Ureter (tissue), 1 donor: ENCODE data around the gene TPRKB. TPM values are rescaled to one million over a fixed set of nuclear protein-coding genes. Genes with fewer than 3 reads are reported as not detected.
A peak's percentile ranks its signal among the peaks of the same experiment; 100 is the strongest.
"Not testable (repeated sequence)": the region's sequence is repeated elsewhere in the genome, so short reads cannot be mapped to it uniquely, and the experiment has no call there.

Experiments used
- DNase-seq: peaks from one replicate; pipeline ENCODE4 v3.0.0-alpha.2; 2020; ENCODE audit warnings: low spot score
- total RNA-seq: library from RNA; stranded (reverse); gene quantifications from one replicate; pipeline ENCODE4 v1.2.4, GENCODE V29; 2023
- donor health status: DM: yes; HTN: yes; CAD: no.

The TPRKB gene
- 28.1 TPM for total RNA-seq

DNA sequence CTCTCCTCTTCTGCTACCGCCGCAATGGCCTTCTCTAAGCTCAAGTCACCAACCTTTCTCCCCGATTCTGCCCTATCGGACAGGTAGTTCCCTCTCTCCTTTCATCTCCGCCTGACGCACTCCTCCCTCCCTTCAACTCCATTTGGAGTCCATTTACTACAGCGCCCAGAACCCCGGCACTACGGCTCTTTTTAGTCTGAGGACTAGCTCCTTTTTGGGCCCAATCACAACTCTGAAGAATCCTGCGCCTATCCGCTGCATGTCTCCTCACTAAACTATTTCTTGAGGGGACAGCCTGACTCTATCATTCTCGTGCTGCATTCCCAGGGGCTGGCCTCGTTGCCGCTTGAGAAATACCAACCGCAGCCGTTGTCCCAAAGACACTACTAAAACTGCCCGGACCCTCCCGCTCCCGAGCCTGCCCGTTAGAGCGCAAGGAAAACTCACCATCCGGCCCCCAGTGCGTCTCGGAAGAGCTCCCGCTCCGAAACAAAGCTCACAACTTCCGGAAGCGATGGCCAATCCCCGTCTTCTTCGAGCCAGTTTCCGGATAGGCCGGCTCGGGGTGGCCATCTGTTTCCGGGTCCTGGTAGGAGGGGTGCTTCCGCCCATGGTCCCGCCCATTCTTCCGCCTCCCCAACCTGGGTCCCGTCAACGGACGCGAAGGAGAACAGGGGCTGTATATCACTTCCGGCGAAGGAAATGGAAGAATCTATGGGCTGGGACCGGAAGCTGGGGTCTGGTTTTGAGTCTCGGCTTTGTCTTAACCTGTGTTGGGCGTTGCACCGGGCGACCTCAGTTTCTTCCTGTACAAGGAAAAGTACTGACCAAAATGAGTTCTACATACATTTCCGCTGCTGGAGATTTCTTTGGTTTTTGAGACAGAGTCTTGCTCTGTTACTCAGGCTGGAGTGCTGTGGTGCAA is at the start of gene TPRKB:
TPRKB (minus strand) TSS at position 491 of the 925 bp plus-strand sequence. CDS start 2,776 bp downstream, outside the sequence.
- DNase-seq = peak; percentile 97

GRCh38 chr2:73783883-73784282 is 46.7 kb upstream of the TPRKB start, which contains the start of gene C2orf78:
C2orf78 (plus strand) TSS chr2:73784183; CDS start chr2:73784310, 127 bp downstream.
- DNase-seq = not testable (repeated sequence)

DNA sequence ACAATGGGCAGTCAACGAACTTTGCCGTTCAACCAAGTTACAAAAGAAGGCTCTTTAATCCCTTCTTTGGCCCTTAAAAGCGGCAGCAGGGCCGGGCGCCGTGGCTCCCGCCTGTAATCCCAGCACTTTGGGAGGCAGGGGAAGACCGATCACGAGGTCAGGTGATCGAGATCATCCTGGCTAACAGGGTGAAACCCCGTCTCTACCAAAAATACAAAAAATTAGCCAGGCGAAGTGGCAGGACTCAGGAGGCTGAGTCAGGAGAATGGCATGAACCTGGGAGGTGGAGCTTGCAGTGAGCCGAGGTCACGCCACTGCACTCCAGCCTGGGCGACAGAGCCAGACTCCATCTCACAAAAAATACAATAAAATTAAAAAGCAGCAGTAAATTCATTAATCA is 46.3 kb upstream of the TPRKB start:
- DNase-seq = not testable (repeated sequence)

DNA sequence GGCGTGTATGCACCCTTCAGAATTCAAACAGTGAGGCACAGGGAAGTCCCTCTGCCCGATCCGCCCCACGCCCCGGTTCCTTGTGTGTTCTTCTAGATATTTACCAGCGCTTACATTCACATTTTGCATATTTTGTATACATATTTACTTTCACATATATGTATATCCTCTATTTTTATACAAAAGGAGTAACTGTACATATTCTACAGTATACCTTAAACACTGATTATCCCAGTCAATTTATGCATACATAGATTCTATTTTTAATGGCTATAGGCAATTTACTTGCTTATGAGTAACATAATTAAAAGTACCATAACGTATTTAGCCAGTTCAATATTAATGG is 43.1 kb upstream of the TPRKB start:
- DNase-seq = no peak

- peak; percentile 96 for DNase-seq
Measured at GRCh38 chr2:73779467-73780236, 42.5 kb upstream of the TPRKB start, which contains the start of gene DUSP11. DUSP11 (minus strand) TSS chr2:73780103; CDS start chr2:73779974, 129 bp downstream.

DNA sequence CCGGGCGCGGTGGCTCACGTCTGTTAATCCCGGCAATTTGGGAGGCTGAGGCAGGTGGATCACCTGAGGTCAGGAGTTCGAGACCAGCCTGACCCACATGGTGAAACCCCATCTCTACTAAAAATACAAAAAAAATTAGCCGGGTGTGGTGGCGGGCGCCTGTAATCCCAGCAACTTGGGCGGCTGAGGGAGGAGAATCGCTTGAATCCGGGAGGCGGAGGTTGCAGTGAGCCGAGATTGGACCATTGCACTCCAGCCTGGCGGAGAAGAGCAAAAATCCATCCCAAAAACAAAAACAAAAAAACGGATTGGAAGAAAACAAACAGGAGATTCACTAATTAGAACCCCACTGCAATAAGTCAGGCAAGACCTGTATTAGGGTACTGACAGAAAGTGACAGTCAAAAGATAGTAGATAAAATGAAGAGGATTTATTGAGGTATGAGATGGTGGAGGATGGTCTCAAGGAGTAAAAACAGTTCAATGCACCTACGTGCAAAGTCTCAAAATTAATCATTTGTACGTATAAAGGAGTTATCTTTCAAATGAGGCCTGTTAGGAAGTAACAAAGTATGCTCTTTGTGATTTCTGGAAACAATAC is 41.8 kb upstream of the TPRKB start:
- not testable (repeated sequence) for DNase-seq

- no peak for DNase-seq
Measured at GRCh38 chr2:73776869-73777519, 39.8 kb upstream of the TPRKB start.

- DNase-seq = no peak
Measured at GRCh38 chr2:73776381-73776780, 39.2 kb upstream of the TPRKB start.

GRCh38 chr2:73772819-73773218 is 35.7 kb upstream of the TPRKB start:
- no peak for DNase-seq

DNA sequence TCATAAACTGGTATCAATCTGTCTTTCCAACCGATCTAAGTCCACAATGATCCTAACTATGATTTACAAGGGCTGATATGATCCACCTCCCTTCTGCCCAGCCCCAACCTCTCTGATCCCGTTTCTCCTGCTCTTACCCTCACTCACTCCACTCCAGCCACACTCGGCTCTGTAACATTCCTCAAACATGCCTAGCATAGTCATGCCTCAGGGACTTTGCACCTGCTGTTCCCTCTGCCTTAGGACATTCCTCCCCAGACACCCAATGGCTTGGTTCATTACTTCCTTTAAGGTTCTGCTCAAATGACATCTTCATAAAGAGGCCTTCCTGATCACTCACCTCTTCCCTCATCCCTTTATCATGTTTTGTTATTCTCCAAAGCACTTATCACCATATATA is 33.6 kb upstream of the TPRKB start:
- DNase-seq = no peak

DNA sequence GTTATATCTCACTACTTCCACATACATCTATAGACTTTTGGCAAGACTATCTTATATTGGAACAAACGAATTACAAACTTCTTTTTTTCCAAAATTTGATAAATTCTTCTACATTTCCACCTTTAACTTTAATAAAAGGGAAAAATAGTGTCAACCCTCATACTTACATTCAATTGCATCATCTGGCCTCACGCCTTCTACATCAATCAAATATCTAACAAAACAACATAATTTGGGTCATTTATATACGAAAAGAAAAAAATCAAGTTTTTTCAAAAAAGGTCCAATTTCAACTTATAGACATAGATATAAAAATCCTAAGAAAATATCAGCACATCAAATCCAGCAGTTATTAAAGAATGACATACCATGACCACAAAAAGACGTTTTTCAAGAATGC is 29.8 kb upstream of the TPRKB start:
- DNase-seq = no peak

GRCh38 chr2:73766349-73766748 is 29.2 kb upstream of the TPRKB start:
- DNase-seq = no peak

GRCh38 chr2:73764945-73765344 is 27.8 kb upstream of the TPRKB start:
- DNase-seq = no peak

GRCh38 chr2:73762571-73762970 is 25.4 kb upstream of the TPRKB start:
- DNase-seq = no peak

DNA sequence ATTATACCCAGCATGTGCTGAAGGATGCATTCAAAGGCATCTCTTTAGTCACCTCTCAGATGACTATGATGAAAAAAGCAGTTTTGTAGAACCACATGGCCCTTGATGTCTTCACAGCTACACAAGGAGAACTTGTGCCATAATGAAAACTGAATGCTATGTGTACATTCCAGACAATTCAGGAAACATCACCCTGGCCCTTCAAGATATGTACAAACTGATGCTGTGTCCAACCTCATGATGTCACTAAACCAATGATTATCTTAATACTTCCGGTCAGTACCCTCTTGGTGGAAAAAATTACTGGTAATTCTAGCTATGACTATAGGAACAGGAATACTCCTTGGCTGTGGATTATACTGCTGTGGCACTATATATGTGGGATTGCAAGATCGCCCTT is 22.8 kb upstream of the TPRKB start:
- DNase-seq = no peak

GRCh38 chr2:73759285-73759764 is 22.2 kb upstream of the TPRKB start:
- no peak for DNase-seq

DNA sequence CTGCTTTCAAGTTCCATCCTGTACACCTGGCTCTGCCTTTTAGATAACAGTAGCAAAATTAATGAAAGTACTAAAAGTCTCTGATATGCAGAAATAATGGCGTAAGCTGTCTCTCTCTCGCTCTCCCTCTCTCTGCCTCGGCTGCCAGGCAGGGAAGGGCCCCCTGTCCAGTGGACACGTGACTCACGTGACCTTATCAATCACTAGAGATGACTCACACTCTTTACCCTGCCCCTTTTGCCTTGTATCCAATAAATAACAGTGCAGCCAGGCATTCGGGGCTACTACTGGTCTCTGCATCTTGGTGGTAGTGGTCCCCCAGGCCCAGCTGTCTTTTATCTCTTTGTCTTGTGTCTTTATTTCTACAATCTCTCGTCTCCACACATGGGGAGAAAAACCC is 17.2 kb upstream of the TPRKB start:
- not testable (repeated sequence) for DNase-seq

DNA sequence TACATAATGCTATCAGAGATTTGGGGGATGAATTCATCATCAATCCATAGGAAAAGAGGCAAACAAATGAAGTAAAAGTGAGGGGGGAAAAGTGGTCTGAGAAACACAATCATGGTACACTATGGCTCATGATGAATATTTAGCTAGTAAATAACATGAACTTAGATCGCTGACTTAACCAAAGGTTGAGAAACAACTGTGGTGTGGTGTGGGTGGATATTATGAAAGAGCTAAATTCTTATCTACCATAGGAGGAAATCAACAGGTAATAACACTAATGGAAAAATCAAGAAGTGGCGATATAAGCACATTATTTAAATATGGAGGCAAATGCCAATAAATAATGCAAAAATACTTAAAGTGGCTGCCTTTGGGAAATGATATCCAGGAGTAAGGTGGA is 12.2 kb upstream of the TPRKB start:
- no peak for DNase-seq

GRCh38 chr2:73746877-73747208 is 9.7 kb upstream of the TPRKB start:
- no peak for DNase-seq

- no peak for DNase-seq
Measured at GRCh38 chr2:73746015-73746876, 9.1 kb upstream of the TPRKB start.

DNA sequence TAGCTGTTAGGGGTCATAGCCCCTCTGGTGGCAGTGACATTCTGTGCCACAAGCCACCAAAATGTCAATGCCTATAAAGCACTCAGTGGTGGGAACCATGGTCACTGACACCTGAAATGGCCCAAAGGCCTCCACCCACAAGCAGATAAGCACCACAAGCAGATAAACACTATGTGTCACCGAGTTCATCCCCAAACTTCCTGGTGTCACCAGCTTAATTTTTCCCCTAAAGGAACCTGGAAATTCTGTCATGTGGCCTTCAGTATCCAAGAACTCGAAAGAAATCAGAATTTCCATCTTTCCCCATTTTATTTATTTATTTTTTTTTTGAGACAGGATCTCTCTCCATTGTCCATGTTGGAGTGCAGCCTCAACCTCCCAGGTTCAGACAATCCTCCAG is 3.6 kb upstream of the TPRKB start:
- no peak for DNase-seq
